GM13976 (cell line): ENCODE data around the gene UBQLNL.

ENCODE experiments used
- DNase-seq: peaks from one replicate; pipeline ENCODE4 v3.0.0; 2012; ENCODE audit warnings: low spot score
- in situ Hi-C: fragments of 300-500 bp; cut with MboI; formaldehyde crosslinking; loops from one replicate; pipeline ENCODE4 v1.12.0; 2022; ENCODE audit warnings: low sequenced_read_pairs, mixed read lengths, inconsistent platforms; ENCODE audit not compliant: unreplicated experiment
- TF ChIP-seq, protein P1 (sequence below): IDR thresholded peaks from 2 replicates; pipeline ENCODE4 v1.5.1; 2012; ENCODE audit warnings: borderline replicate concordance, mild to moderate bottlenecking; ENCODE audit not compliant: insufficient read depth; ENCODE audit errors: extremely low read depth, missing control alignments, control extremely low read depth

UBQLNL gene

GRCh38 chr11:5504403-5504921 is 12.0 kb downstream of the UBQLNL start:
- no peak for DNase-seq
- TF ChIP-seq, protein P1, sequence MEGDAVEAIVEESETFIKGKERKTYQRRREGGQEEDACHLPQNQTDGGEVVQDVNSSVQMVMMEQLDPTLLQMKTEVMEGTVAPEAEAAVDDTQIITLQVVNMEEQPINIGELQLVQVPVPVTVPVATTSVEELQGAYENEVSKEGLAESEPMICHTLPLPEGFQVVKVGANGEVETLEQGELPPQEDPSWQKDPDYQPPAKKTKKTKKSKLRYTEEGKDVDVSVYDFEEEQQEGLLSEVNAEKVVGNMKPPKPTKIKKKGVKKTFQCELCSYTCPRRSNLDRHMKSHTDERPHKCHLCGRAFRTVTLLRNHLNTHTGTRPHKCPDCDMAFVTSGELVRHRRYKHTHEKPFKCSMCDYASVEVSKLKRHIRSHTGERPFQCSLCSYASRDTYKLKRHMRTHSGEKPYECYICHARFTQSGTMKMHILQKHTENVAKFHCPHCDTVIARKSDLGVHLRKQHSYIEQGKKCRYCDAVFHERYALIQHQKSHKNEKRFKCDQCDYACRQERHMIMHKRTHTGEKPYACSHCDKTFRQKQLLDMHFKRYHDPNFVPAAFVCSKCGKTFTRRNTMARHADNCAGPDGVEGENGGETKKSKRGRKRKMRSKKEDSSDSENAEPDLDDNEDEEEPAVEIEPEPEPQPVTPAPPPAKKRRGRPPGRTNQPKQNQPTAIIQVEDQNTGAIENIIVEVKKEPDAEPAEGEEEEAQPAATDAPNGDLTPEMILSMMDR: no peak
- in situ Hi-C loops: no loop called here

DNA sequence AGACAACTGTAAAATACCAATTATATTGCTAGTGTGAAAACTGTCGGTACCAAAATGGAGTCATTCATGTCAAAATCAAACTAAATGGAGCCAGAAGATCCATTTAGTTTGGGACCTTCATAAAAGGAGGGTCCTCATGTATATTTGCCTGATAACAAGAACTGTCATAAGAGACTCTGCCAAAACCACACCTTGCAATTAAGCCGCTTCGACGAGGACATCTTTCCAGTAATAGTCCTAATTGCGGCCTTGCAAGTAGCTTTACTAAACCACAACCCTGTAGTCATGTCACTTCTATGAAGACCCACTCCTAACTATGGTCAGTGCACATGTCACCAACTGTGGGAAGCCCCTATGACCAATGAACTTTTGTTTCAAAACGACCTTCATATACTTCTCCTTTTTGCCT is 16.1 kb downstream of the UBQLNL start:
- DNase-seq: no peak
- TF ChIP-seq, protein P1: no peak
- in situ Hi-C loops: no loop called here

DNA sequence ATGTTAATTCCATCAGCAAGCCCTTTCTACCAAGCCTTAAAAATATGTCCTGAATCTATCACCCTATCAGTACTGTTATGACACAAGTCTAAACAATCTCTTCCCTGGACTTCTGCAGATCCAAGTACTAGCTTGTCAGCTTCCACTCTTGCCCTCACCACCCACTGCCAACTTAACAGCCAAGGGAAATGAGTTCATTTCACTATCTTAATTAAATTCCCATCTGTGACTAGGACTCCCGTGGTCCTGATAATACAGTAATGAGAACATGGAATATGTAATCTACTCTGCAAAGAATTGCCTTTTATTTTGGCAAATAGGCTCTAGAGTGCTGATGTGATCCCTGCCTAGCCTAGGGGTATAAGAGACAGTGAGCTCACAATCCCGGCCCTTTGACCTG is 16.8 kb downstream of the UBQLNL start:
- DNase-seq: no peak
- TF ChIP-seq, protein P1: no peak
- in situ Hi-C loops: no loop called here

GRCh38 chr11:5489576-5490357 is 26.7 kb downstream of the UBQLNL start:
- TF ChIP-seq, protein P1: no peak
- no peak for DNase-seq
- in situ Hi-C loops: no loop called here

DNA sequence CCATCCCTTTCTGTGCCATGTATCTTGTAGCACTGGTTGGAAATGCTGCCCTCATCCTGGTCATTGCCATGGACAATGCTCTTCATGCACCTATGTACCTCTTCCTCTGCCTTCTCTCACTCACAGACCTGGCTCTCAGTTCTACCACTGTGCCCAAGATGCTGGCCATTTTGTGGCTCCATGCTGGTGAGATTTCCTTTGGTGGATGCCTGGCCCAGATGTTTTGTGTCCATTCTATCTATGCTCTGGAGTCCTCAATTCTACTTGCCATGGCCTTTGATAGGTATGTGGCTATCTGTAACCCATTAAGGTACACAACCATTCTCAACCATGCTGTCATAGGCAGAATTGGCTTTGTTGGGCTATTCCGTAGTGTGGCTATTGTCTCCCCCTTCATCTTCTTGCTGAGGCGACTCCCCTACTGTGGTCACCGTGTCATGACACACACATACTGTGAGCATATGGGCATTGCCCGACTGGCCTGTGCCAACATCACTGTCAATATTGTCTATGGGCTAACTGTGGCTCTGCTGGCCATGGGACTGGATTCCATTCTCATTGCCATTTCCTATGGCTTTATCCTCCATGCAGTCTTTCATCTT is 27.6 kb downstream of the UBQLNL start:
- in situ Hi-C loops: no loop called here
- DNase-seq: no peak
- TF ChIP-seq, protein P1: no peak

DNA sequence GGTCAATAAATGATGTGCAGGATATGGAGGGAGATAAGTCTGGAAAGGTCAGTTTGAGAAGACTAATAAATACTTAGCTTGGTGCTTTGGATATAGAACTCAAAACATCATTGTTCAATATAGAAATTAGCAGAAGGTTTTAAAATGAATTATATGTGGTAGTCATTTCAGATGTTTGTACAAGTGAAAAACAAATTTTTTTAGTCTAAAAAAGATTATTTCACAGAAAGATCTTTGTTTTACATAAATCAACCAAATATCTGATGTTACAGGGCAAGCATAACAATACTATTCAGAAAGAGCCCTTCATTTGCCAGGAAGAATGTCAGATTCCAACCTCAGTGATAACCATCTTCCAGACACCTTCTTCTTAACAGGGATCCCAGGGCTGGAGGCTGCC is 28.1 kb downstream of the UBQLNL start, which contains the start of gene OR52D1:
Gene OR52D1 (plus strand): TSS at position 301 of the 400 bp plus-strand sequence. CDS start 22 bp downstream, at position 323.
- no peak for DNase-seq
- in situ Hi-C loops: no loop called here
- TF ChIP-seq, protein P1: no peak
